ENCODE results near the gene LVRN. TPM values are rescaled to one million over a fixed set of nuclear protein-coding genes. Genes with fewer than 3 reads are reported as not detected.

LVRN gene
- total and polyA plus RNA-seq, 2 donors (not counting 3 experiments of a cell fraction or from before 2014, with no cell fraction given) = 0.11 to 0.38 TPM

DNA sequence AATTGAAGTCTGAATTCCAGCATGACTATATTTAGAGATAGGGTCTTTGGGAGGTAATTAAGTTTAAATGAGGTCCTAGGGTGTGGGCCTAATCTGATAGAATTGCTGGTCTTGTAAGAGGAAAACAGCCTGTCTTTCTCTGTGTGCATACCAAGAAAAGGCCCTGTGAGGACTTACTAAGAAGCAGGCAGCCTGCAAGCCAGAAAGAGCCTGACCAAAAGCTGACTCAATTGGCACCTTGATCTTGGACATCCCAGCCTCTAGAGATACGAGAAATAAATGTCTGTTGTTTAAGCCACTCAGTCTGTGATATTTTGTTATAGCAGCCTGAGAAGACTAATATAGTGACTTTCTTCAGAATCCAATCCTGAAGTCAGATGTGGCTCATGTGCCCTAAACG, 84.5 kb downstream of the LVRN start:
- no peaks in the 10 kb centered on the region for H4K20me1 ChIP-seq (replicated peaks; ENCODE audit: control insufficient read depth, extremely low read depth, insufficient read depth, low read length)
- DNase-seq (ENCODE audit: low read depth, low spot score) (no peak), FAIRE-seq (no peak)
- H3K4me2 ChIP-seq (ENCODE audit: insufficient read depth, low read length) = no peak overlapping the region
- BruUV-seq (replicated peaks) = no TSS peak
- intact Hi-C loops (cut with micrococcal nuclease) = no loop called here
- no peak overlapping the region for H2AFZ ChIP-seq (ENCODE audit: low read depth, low read length)
- no peak overlapping the region for H3K4me3 ChIP-seq (replicated peaks in 1 of 3; ENCODE audit: insufficient read depth in 1 of 3, low read depth in 1 of 3, low read length in 3 of 3)
- H3K27ac ChIP-seq (ENCODE audit: insufficient read depth, low read depth, low read length) = no peak overlapping the region
- H3K9me3 ChIP-seq (replicated peaks; ENCODE audit: control insufficient read depth, insufficient read depth, low read length) = no peaks in the 10 kb centered on the region
- TF ChIP-seq MYC (IDR thresholded peaks at IDR 0.05; ENCODE audit: low read depth, low read length) (no peak), POLR2A (IDR thresholded peaks at IDR 0.05; ENCODE audit: low read depth, low read length) (no peak), JUN (IDR thresholded peaks at IDR 0.05; ENCODE audit: borderline replicate concordance, insufficient read depth, insufficient read length, low read depth) (no peak), EZH2 (IDR thresholded peaks at IDR 0.05; ENCODE audit: borderline replicate concordance, low read depth, low read length, severe bottlenecking) (no peak), FOS (IDR thresholded peaks at IDR 0.05; ENCODE audit: borderline replicate concordance, insufficient read depth, low read length) (no peak), POLR2AphosphoS5 (IDR thresholded peaks at IDR 0.05; ENCODE audit: insufficient read depth, low read depth, low read length) (no peak), GATA2 (IDR thresholded peaks at IDR 0.05; ENCODE audit: insufficient read depth, insufficient read length, low read depth, low read length) (no peak)
- TF ChIP-seq, protein P1, sequence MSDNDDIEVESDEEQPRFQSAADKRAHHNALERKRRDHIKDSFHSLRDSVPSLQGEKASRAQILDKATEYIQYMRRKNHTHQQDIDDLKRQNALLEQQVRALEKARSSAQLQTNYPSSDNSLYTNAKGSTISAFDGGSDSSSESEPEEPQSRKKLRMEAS (IDR thresholded peaks at IDR 0.05; ENCODE audit: insufficient read depth, insufficient read length) = no peak
- TF ChIP-seq, protein P2, sequence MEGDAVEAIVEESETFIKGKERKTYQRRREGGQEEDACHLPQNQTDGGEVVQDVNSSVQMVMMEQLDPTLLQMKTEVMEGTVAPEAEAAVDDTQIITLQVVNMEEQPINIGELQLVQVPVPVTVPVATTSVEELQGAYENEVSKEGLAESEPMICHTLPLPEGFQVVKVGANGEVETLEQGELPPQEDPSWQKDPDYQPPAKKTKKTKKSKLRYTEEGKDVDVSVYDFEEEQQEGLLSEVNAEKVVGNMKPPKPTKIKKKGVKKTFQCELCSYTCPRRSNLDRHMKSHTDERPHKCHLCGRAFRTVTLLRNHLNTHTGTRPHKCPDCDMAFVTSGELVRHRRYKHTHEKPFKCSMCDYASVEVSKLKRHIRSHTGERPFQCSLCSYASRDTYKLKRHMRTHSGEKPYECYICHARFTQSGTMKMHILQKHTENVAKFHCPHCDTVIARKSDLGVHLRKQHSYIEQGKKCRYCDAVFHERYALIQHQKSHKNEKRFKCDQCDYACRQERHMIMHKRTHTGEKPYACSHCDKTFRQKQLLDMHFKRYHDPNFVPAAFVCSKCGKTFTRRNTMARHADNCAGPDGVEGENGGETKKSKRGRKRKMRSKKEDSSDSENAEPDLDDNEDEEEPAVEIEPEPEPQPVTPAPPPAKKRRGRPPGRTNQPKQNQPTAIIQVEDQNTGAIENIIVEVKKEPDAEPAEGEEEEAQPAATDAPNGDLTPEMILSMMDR (IDR thresholded peaks at IDR 0.05; ENCODE audit: extremely low read depth in 1 of 2, insufficient read depth in 1 of 2, low read depth in 1 of 2, low read length in 2 of 2) = no peak
- peaks cover 0 to 2% of the 10 kb centered on the region in 2 experiments for H3K27me3 ChIP-seq (ENCODE audit: control insufficient read depth in 2 of 2, insufficient read depth in 2 of 2, low read length in 2 of 2)
- H3K9ac ChIP-seq (replicated peaks; ENCODE audit: extremely low read depth, insufficient read depth, low read length) = no peak overlapping the region
- H3K4me1 ChIP-seq (ENCODE audit: control insufficient read depth, extremely low read depth, insufficient read depth, low read length) = no peaks in the 10 kb centered on the region
- no peaks in the 10 kb centered on the region for H3K79me2 ChIP-seq (ENCODE audit: control insufficient read depth, insufficient read depth, low read length)
- no peaks in the 10 kb centered on the region for H3K9me1 ChIP-seq (replicated peaks; ENCODE audit: control insufficient read depth, extremely low read depth, insufficient read depth, low read length)
- ChIA-PET POLR2A (no interaction called here), CTCF (no interaction called here)
- dilution Hi-C loops (cut with MboI; ENCODE audit: extremely low pct_ligation_motif_present, low sequenced_read_pairs) = no loop called here
- H3K36me3 ChIP-seq (ENCODE audit: control insufficient read depth in 2 of 2, extremely low read depth in 1 of 2, insufficient read depth in 2 of 2, low read length in 2 of 2) = no peaks in the 10 kb centered on the region
